Measurements from ENCODE around the gene EWSR1. TPM values are rescaled to one million over a fixed set of nuclear protein-coding genes. Genes with fewer than 3 reads are reported as not detected.

Gene EWSR1
- total RNA-seq, 1 experiment from 2014 or later, result 462 TPM

DNA sequence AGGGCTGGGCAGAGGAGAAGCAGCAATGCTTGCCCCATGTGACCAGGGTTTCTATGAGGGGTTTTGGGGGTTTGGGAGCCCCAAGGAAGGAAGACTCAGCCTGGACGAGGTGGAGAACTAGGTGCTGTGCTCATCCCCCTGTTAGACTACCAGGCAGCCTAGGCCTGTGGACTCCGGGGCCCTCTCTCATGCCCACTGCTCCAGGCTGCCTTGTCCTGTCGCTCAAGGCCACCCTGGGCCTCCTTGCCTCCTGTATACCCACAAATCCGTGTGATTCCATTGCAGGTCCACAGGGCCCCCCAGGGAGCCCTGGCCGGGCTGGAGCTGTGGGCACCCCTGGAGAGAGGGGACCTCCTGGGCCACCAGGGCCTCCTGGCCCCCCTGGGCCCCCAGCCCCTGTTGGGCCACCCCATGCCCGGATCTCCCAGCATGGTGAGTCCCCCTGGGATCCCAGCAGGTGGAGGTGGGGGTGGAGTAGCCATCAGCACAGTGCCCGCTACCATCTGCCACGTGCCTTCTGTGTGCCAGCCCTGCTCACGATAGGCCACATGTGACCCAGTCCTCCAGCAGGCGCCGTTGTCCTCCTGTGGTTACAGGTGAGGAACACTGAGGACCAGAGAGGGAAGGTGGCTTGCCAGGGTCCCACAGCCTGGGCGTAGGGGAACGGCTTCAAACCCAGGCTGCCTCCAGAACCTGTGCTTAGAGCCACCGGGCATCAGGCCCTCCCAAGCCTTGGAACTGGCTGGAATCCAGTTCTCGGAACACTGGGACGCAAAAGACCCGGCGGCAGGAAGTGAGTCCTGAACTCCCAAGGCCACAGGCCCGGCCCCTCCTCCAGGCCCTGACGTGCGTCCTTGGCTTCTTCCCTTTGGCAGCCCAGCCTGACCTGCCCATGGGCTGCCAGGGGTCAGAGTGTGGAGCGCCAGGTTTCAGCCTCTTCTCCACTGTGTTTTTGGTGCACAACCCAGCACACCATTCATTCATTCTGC, 35.8 kb upstream of the EWSR1 start:
- no peak overlapping the region for H3K4me3 Mint-ChIP-seq
- Histone ChIP-seq H3K23ac (ENCODE audit: insufficient read length, low read depth, low read length) (no peak overlapping the region), H3K9ac (ENCODE audit: extremely low read depth, insufficient read length, low read length) (no peak overlapping the region), H3K18ac (ENCODE audit: insufficient read length, low read depth, low read length) (no peak overlapping the region), H2BK5ac (ENCODE audit: insufficient read length, low read length) (no peak overlapping the region), H3K4me2 (ENCODE audit: insufficient read depth, insufficient read length, low read length) (no peak overlapping the region), H3K56ac (ENCODE audit: insufficient read length, low read depth, low read length) (no peak overlapping the region), H3K9me3 (ENCODE audit: control insufficient read depth, low read depth, low read length) (no peaks in the 10 kb centered on the region), H4K5ac (ENCODE audit: insufficient read length, low read depth, low read length) (no peak overlapping the region), H3K27me3 (ENCODE audit: insufficient read depth, low read length) (no peaks in the 10 kb centered on the region), H3K4ac (ENCODE audit: low read depth, low read length) (no peak overlapping the region), H4K8ac (replicated peaks; ENCODE audit: insufficient read length, low read depth, low read length) (no peak overlapping the region), H3K27ac (ENCODE audit: insufficient read length, low read depth, low read length) (no peak overlapping the region), H3K79me1 (ENCODE audit: insufficient read depth, low read depth, low read length, poor library complexity, severe bottlenecking) (no peaks in the 10 kb centered on the region), H3K23me2 (ENCODE audit: insufficient read length, low read depth, low read length, poor library complexity, severe bottlenecking) (no peaks in the 10 kb centered on the region), H3K79me2 (ENCODE audit: insufficient read depth, low read length) (no peaks in the 10 kb centered on the region), H2BK12ac (ENCODE audit: insufficient read length, low read depth, low read length) (no peak overlapping the region), H3K4me1 (ENCODE audit: insufficient read depth, low read length) (no peaks in the 10 kb centered on the region), H4K91ac (ENCODE audit: insufficient read length, low read depth, low read length) (no peak overlapping the region), H2AFZ (ENCODE audit: low read length) (no peak overlapping the region), H2AK5ac (ENCODE audit: insufficient read length, low read length) (no peak overlapping the region), H2BK15ac (ENCODE audit: low read depth, low read length) (no peak overlapping the region), H2BK20ac (ENCODE audit: low read depth, low read length, poor library complexity, severe bottlenecking) (no peak overlapping the region), H3T11ph (ENCODE audit: low read length) (no peak overlapping the region), H4K20me1 (ENCODE audit: control insufficient read depth, insufficient read depth, insufficient read length) (no peaks in the 10 kb centered on the region), H2BK120ac (ENCODE audit: low read depth, low read length, poor library complexity, severe bottlenecking) (no peak overlapping the region), H3K14ac (ENCODE audit: insufficient read depth, low read length) (no peak overlapping the region)
- DNase-seq, result no peak
- WGBS (ENCODE audit: extremely low coverage, insufficient read length, low lambda C conversion rate), result no CpG with 5 or more reads among the region's 22 CpGs
- peaks cover 0 to 6% (median 1%) of the 10 kb centered on the region in 3 experiments; a peak in 3 of 7 replicates for H3K36me3 Mint-ChIP-seq (ENCODE audit: insufficient read depth in 1 of 3, low read depth in 3 of 3)
- H3K4me1 Mint-ChIP-seq, result no peaks in the 10 kb centered on the region
- 0 out of 5 replicates have a peak, but pooled peaks cover 0 to 4% of the 10 kb centered on the region in 2 experiments for H3K9me3 Mint-ChIP-seq
- H3K27me3 Mint-ChIP-seq (ENCODE audit: low read depth), result peaks cover 4% of the 10 kb centered on the region; the same call in 1 of the 2 replicates
- TF ChIP-seq, protein P1, sequence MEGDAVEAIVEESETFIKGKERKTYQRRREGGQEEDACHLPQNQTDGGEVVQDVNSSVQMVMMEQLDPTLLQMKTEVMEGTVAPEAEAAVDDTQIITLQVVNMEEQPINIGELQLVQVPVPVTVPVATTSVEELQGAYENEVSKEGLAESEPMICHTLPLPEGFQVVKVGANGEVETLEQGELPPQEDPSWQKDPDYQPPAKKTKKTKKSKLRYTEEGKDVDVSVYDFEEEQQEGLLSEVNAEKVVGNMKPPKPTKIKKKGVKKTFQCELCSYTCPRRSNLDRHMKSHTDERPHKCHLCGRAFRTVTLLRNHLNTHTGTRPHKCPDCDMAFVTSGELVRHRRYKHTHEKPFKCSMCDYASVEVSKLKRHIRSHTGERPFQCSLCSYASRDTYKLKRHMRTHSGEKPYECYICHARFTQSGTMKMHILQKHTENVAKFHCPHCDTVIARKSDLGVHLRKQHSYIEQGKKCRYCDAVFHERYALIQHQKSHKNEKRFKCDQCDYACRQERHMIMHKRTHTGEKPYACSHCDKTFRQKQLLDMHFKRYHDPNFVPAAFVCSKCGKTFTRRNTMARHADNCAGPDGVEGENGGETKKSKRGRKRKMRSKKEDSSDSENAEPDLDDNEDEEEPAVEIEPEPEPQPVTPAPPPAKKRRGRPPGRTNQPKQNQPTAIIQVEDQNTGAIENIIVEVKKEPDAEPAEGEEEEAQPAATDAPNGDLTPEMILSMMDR (conservative IDR thresholded peaks at IDR 0.05), result no peak
- no peak overlapping the region; a peak in 1 of 7 replicates for H3K27ac Mint-ChIP-seq
